Endodermal cell (in vitro differentiated cells): Measurements from ENCODE around the gene GGNBP2. TPM values are rescaled to one million over a fixed set of nuclear protein-coding genes. Genes with fewer than 3 reads are reported as not detected.
A peak's percentile ranks its signal among the peaks of the same experiment; 100 is the strongest.

Experiments used
- DNase-seq: peaks from one replicate; pipeline ENCODE4 v3.0.0-alpha.2; 2017
- H3K27ac ChIP-seq: 2 replicates; pipeline ENCODE4 v1.5.1; 2013; ENCODE audit warnings: mild to moderate bottlenecking, low read depth, low read length, moderate library complexity
- H3K27me3 ChIP-seq: 2 replicates; pipeline ENCODE4 v1.6.1; 2013; ENCODE audit warnings: mild to moderate bottlenecking, low read length, moderate library complexity; ENCODE audit not compliant: insufficient read depth, control insufficient read depth, poor library complexity, severe bottlenecking
- H3K36me3 ChIP-seq: 2 replicates; pipeline ENCODE4 v1.7.0; 2013; ENCODE audit warnings: mild to moderate bottlenecking, low read length, moderate library complexity; ENCODE audit not compliant: control insufficient read depth, insufficient read depth
- H3K4me1 ChIP-seq: one replicate; pipeline ENCODE4 v1.7.0; 2013; ENCODE audit warnings: low read length; ENCODE audit not compliant: control insufficient read depth, insufficient read depth
- H3K4me3 ChIP-seq: 2 replicates; pipeline ENCODE4 v1.5.1; 2013; ENCODE audit warnings: mild to moderate bottlenecking, low read length, moderate library complexity
- H3K9ac ChIP-seq: 2 replicates; pipeline ENCODE4 v1.6.1; 2013; ENCODE audit warnings: mild to moderate bottlenecking, low read length, moderate library complexity; ENCODE audit not compliant: poor library complexity, severe bottlenecking; ENCODE audit errors: extremely low read depth
- H3K9me3 ChIP-seq: 2 replicates; pipeline ENCODE4 v1.6.1; 2013; ENCODE audit warnings: mild to moderate bottlenecking, low read length, moderate library complexity; ENCODE audit not compliant: control insufficient read depth
- H3K27ac Mint-ChIP-seq: 2 replicates; pipeline ENCODE4 v1.8.0; 2020; ENCODE audit warnings: mixed read lengths
- H3K27me3 Mint-ChIP-seq: 2 replicates; pipeline ENCODE4 v1.8.0; 2021; ENCODE audit warnings: mild to moderate bottlenecking, mixed read lengths; ENCODE audit not compliant: insufficient read depth
- H3K36me3 Mint-ChIP-seq: 2 replicates; pipeline ENCODE4 v1.8.0; 2020; ENCODE audit warnings: low read depth, mixed read lengths
- H3K4me1 Mint-ChIP-seq: 2 replicates; pipeline ENCODE4 v1.8.0; 2020; ENCODE audit warnings: mixed read lengths
- H3K4me3 Mint-ChIP-seq: 2 replicates; pipeline ENCODE4 v1.8.0; 2020; ENCODE audit warnings: mild to moderate bottlenecking, moderate library complexity, mixed read lengths
- H3K9me3 Mint-ChIP-seq: 2 replicates; pipeline ENCODE4 v1.8.0; 2020; ENCODE audit warnings: mild to moderate bottlenecking, mixed read lengths
- WGBS, 2 experiments: methylation state at CpG; one replicate each; pipeline versions ENCODE4 v1.1.5 to v1.1.7; 2013; ENCODE audit warnings: missing lambda C conversion rate in 2 of 2, mixed read lengths in 1 of 2; ENCODE audit not compliant: insufficient coverage in 1 of 2, insufficient read length in 1 of 2; 5-methylcytosine and 5-hydroxymethylcytosine counted together
- total RNA-seq, 2 donors: library from RNA; stranded (reverse); fragmentation: NEBNext Ultra II Directional in 1 of 2; extraction: Animal tissue kit (Norgen Biotek cat#: 25700) in 1 of 2; gene quantifications; 2 replicates in 1 of 2; 3 replicates in 1 of 2; pipeline ENCODE4 v1.2.1, GENCODE V29; 2021
- TF ChIP-seq, protein P1 (sequence below): fragments of 200-600 bp; sonication (generic); conservative IDR thresholded peaks from 2 replicates; pipeline ENCODE4 v1.5.0; 2021; ENCODE audit warnings: antibody characterized with exemption, mild to moderate bottlenecking

Gene GGNBP2
- total RNA-seq, 2 donors from 2014 or later = 56.8 to 61.6 TPM

- H3K4me3 ChIP-seq = no peak overlapping the region
- TF ChIP-seq, protein P1, sequence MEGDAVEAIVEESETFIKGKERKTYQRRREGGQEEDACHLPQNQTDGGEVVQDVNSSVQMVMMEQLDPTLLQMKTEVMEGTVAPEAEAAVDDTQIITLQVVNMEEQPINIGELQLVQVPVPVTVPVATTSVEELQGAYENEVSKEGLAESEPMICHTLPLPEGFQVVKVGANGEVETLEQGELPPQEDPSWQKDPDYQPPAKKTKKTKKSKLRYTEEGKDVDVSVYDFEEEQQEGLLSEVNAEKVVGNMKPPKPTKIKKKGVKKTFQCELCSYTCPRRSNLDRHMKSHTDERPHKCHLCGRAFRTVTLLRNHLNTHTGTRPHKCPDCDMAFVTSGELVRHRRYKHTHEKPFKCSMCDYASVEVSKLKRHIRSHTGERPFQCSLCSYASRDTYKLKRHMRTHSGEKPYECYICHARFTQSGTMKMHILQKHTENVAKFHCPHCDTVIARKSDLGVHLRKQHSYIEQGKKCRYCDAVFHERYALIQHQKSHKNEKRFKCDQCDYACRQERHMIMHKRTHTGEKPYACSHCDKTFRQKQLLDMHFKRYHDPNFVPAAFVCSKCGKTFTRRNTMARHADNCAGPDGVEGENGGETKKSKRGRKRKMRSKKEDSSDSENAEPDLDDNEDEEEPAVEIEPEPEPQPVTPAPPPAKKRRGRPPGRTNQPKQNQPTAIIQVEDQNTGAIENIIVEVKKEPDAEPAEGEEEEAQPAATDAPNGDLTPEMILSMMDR = no peak
- H3K9ac ChIP-seq = no peak overlapping the region
- no peak overlapping the region for H3K27ac ChIP-seq
- no peaks in the 10 kb centered on the region for H3K9me3 ChIP-seq
- H3K36me3 Mint-ChIP-seq = no peaks in the 10 kb centered on the region
- H3K9me3 Mint-ChIP-seq = no peaks in the 10 kb centered on the region
- H3K27ac Mint-ChIP-seq = no peak overlapping the region
- no peak overlapping the region for H3K4me3 Mint-ChIP-seq
- H3K36me3 ChIP-seq = no peaks in the 10 kb centered on the region
- DNase-seq = peak; percentile 76
- H3K27me3 ChIP-seq = peaks cover 9% of the 10 kb centered on the region
- WGBS, 2 experiments = 82 to 87% methylated on average over 5 to 12 of the region's 12 CpGs
- peaks cover 34% of the 10 kb centered on the region for H3K4me1 Mint-ChIP-seq
- peaks cover 7% of the 10 kb centered on the region for H3K27me3 Mint-ChIP-seq
- H3K4me1 ChIP-seq = peaks cover 7% of the 10 kb centered on the region
These were observed 82.4 kb downstream of the GGNBP2 start for GRCh38 chr17:36627101-36627500.

DNA sequence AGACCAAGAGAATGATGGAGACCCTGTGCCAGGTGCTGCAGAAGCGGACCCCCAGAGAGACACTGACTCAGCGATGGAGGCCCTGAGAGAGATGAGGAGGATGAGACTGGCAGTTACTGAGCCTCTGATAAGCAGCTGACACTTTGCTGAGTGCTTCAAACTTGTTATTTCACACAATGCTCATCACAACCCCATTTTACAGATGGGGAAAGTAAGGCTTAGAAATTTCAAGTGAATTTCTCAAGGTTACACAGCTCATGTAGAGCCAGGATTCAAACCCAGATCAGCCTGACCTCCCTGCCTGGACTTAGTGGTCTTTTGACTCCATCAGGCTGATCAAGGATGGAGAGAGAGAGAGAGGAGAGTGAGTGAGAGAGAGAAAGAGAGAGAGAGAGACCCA lies 83.9 kb downstream of the GGNBP2 start:
- no peak overlapping the region for H3K4me3 Mint-ChIP-seq
- DNase-seq = no peak
- peaks cover 14% of the 10 kb centered on the region for H3K4me1 ChIP-seq
- H3K27ac Mint-ChIP-seq = no peak overlapping the region
- no peak overlapping the region for H3K9ac ChIP-seq
- WGBS, 2 experiments = 96 to 100% methylated on average over 1 to 2 of the region's 2 CpGs
- peaks cover 11% of the 10 kb centered on the region for H3K27me3 Mint-ChIP-seq
- no peaks in the 10 kb centered on the region for H3K36me3 ChIP-seq
- peaks cover 18% of the 10 kb centered on the region for H3K27me3 ChIP-seq
- H3K4me1 Mint-ChIP-seq = peaks cover 41% of the 10 kb centered on the region
- H3K27ac ChIP-seq = no peak overlapping the region
- no peak overlapping the region for H3K4me3 ChIP-seq
- TF ChIP-seq, protein P1 = no peak
- no peaks in the 10 kb centered on the region for H3K36me3 Mint-ChIP-seq
- no peaks in the 10 kb centered on the region for H3K9me3 Mint-ChIP-seq
- H3K9me3 ChIP-seq = no peaks in the 10 kb centered on the region

- no peaks in the 10 kb centered on the region for H3K9me3 ChIP-seq
- H3K4me1 Mint-ChIP-seq = peaks cover 36% of the 10 kb centered on the region
- H3K4me1 ChIP-seq = peaks cover 14% of the 10 kb centered on the region
- H3K27ac ChIP-seq = no peak overlapping the region
- H3K27ac Mint-ChIP-seq = no peak overlapping the region
- no peaks in the 10 kb centered on the region for H3K36me3 ChIP-seq
- no peak overlapping the region for H3K4me3 Mint-ChIP-seq
- no peak overlapping the region for H3K4me3 ChIP-seq
- H3K27me3 ChIP-seq = peaks cover 18% of the 10 kb centered on the region
- H3K27me3 Mint-ChIP-seq = peaks cover 11% of the 10 kb centered on the region
- DNase-seq = peak; percentile 98
- WGBS, 2 experiments = 7 to 23% methylated on average over 6 to 14 of the region's 14 CpGs
- no peaks in the 10 kb centered on the region for H3K36me3 Mint-ChIP-seq
- H3K9ac ChIP-seq = no peak overlapping the region
- H3K9me3 Mint-ChIP-seq = no peaks in the 10 kb centered on the region
- TF ChIP-seq, protein P1 = peak; percentile 99
These were observed 84.6 kb downstream of the GGNBP2 start for GRCh38 chr17:36629252-36629847.
